Jurkat, Clone E6-1 (cell line): ENCODE data around the gene RAB11FIP4. TPM values are rescaled to one million over a fixed set of nuclear protein-coding genes. Genes with fewer than 3 reads are reported as not detected.
"Not testable (repeated sequence)": the region's sequence is repeated elsewhere in the genome, so short reads cannot be mapped to it uniquely, and the experiment has no call there.

ENCODE experiments used
- DNase-seq: peaks from one replicate; pipeline ENCODE4 v3.0.0-alpha.2; 2011; ENCODE audit warnings: low read depth, low spot score
- H3K4me3 ChIP-seq: 2 replicates; pipeline ENCODE4 v1.5.1; 2011; ENCODE audit warnings: mild to moderate bottlenecking, low read length, control low read depth, moderate library complexity
- polyA plus RNA-seq: library from polyadenylated mRNA; unstranded; fragments of >200 nt; gene quantifications from one replicate; pipeline ENCODE4 v1.2.1, GENCODE V29; 2012; ENCODE audit warnings: missing spikeins; ENCODE audit not compliant: insufficient read length, insufficient read depth

Gene RAB11FIP4, protein sequence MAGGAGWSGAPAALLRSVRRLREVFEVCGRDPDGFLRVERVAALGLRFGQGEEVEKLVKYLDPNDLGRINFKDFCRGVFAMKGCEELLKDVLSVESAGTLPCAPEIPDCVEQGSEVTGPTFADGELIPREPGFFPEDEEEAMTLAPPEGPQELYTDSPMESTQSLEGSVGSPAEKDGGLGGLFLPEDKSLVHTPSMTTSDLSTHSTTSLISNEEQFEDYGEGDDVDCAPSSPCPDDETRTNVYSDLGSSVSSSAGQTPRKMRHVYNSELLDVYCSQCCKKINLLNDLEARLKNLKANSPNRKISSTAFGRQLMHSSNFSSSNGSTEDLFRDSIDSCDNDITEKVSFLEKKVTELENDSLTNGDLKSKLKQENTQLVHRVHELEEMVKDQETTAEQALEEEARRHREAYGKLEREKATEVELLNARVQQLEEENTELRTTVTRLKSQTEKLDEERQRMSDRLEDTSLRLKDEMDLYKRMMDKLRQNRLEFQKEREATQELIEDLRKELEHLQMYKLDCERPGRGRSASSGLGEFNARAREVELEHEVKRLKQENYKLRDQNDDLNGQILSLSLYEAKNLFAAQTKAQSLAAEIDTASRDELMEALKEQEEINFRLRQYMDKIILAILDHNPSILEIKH
- polyA plus RNA-seq: 20.3 TPM

DNA sequence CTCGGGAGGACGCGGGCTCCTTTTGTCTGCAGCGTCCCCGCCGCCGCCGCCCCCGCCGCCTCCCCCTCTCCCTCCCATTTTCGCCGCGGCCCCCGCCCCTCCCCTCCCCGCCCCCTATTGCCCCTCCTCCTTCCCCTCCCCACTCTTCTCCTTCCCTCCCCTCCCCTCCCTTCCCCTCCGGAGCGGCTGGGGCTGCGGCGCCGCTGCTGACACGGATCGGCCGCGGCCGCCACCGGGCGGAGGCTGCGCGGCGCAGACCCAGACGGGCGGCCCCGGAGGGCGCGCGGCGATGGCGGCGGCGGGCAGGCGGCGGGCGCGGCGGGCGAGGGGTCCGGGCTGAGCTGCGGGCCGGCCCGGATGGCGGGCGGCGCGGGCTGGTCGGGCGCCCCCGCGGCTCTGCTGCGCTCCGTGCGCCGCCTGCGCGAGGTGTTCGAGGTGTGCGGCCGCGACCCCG is at the start of gene RAB11FIP4:
Gene RAB11FIP4 (plus strand): TSS at position 180 of the 454 bp plus-strand sequence. CDS start 178 bp downstream, at position 358.
- DNase-seq: no peak
- no peak within 1 kb of the TSS for H3K4me3 ChIP-seq

DNA sequence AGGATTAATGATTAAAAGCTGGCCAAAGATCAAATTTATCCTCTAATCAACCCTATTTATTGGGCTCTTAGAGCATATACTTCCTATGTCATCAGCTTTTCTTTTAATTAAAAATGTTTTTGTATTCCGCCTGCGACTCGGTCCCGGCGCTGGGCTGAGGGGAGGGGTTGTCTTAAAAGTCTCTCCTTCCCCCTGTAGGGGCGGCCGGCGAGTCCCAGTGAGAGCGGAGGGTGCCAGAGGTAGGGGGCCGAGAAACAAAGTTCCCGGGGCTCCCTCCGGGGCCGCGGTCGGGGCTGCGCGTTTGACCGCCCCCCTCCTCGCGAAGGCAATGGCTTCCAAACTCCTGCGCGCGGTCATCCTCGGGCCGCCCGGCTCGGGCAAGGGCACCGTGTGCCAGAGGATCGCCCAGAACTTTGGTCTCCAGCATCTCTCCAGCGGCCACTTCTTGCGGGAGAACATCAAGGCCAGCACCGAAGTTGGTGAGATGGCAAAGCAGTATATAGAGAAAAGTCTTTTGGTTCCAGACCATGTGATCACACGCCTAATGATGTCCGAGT is 46.2 kb upstream of the RAB11FIP4 start:
- not testable (repeated sequence) for DNase-seq, H3K4me3 ChIP-seq

DNA sequence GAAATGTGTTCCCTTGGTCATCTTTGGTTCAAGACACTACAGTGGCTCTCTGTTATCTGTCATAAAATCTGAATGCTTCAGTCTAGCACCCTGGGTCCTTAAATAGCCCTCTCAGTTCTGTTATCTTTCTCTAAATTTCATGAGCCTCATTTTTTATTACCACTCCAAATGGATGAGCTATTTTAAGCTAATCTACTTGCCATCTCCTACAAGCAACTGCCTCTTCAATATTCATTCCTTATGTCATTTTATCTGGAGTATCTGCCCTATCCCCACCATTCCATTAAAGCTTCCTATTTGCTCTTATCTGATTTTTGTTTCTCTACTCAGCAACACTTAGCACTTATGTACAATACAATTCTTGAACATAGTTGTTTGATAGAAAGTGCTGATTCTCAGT is 42.0 kb upstream of the RAB11FIP4 start:
- H3K4me3 ChIP-seq: no peak overlapping the region
- DNase-seq: no peak

DNA sequence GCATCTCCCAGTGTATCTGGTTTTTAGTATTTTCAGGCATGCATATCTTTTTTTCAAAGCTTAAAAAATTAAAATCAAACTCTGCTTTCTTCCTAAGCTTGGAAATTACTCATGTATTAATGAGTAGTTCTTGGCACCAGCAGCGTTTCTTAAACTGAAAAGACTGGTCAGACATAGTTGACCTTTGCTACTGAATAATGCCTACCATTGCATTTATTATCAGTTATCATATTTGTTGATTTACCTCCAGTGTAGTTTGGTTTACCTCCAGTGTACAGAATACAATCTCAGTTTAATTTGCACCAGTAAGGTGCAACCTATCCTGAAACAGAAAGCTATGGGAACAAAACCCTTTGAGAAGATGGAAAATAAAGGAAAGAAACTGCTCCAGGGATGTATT is 35.5 kb upstream of the RAB11FIP4 start:
- DNase-seq: no peak
- no peak overlapping the region for H3K4me3 ChIP-seq

DNA sequence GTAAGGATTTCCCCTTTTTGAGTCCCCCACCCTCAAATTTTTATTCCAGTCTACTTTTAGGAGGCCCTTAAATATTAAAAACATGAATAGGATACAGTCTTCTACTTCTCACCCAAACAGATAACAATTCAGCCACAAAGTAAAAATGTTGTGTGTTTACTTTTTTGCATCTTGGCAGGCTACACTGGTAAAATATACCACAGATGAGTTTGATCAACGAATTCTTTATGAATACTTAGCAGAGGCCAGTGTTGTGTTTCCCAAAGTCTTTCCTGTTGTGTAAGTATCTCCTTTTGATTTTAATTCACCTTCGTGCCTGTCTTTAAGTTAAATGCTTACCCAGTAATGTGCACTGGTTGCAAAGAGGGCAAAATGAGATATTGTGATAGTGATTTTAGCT is 34.4 kb upstream of the RAB11FIP4 start:
- no peak overlapping the region for H3K4me3 ChIP-seq
- DNase-seq: no peak

DNA sequence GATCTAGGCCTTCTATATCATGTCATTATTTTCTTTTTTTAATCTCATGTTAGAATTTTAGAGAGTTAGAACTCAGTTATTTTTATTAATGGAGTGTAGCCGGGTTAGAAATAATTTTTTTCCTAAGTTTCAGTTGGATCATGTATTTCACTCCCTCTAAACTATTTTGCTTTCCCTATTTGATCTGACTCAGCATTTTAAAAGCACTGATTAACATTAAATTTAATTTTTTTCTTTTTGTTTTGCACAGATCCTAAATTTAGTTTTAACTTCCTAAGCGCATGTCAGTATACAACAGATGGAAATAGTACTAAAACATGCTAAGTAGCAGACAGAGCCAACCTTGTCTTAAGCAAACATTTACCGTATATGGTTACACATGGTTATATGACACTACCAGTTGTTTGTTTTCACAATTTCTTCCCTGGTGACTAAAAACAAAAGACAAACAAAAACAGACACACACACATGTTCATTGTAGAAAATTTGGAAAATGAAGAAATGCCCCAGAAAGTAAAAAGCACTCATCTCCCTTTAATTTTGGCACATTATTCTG is 33.6 kb upstream of the RAB11FIP4 start:
- no peak for DNase-seq
- H3K4me3 ChIP-seq: no peak overlapping the region

DNA sequence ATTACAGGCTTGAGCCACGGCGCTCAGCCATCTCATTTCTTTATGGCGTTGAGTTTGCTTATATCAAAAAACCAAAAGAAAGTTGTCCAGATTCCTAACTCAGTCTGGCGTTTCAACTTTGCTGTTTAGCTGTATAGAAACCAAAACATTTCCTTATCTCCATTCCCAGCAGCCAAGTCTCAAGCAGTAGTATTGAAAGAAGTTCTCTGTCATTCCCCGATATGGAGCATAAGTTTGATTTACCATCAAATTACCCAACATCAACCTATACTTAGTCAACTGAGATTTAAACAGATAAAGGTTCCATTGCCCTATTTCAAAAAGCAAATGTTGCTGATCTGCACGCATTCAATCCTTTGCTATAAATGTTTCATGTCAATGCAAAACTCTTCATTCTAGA is 27.5 kb upstream of the RAB11FIP4 start:
- no peak for DNase-seq
- H3K4me3 ChIP-seq: no peak overlapping the region

DNA sequence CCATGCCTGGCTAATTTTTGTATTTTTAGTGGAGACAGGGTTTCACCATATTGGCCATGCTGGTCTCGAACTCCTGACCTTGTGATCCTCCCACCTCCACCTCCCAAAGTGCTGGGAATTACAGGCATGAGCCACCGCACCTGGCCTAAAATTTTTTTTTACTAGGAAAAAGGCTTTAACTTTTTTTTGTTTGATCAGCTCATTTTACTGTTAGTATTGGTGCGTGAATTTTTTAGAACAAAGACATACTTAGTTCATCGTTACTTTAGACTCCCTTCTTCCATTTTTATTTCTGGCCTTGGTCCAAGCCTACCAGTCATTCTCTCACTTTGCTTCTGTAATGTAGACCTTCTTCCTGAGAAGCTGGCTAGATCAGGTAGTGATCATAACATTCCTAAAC is 25.4 kb upstream of the RAB11FIP4 start:
- DNase-seq: no peak
- H3K4me3 ChIP-seq: no peak overlapping the region

DNA sequence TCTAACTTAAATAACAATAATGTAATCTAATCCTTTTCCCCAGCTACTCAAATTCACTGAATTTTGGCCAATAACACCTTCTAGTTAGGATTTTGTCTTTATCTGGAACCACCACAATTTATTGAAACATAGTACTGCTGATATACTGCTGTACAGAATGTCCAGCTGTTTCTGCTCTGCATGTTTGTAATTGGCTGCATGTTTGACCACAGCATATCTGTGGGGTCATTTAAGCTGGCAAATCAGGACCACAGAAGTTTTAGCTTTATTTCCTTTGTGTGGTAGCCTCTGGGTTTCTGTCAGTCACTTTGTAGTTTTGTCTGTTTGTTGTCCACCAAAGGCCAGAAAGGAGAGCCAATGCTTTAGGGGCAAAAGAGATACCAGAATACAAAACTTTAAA is 22.2 kb upstream of the RAB11FIP4 start:
- no peak overlapping the region for H3K4me3 ChIP-seq
- DNase-seq: no peak

DNA sequence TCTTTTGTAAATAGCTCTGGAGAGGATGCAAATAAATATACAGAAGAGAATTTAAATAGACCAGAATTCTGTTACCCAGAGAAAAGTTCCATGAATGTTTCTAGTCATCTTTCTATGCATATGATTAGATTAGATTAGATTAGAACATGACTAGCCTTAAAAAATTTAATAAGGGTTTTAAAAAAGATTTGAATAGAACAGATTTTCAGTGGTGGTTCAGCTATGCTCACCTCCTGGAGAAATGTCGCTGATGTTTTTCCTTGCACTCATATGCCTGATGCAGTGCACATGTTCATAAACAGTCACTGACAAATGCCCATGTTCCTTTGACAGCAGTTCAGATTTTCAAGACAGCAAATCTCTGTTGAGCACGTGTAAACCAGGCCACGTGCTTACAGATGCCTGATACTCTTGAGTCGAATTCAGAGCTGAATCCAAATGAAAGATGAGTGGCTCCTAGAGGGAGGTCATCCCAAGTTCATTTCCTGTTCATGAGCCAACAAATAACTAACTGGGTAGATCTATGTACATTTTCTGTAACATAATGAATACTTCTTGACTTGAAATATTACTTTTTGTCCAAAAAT is 19.9 kb upstream of the RAB11FIP4 start:
- no peak for DNase-seq
- no peak overlapping the region for H3K4me3 ChIP-seq

DNA sequence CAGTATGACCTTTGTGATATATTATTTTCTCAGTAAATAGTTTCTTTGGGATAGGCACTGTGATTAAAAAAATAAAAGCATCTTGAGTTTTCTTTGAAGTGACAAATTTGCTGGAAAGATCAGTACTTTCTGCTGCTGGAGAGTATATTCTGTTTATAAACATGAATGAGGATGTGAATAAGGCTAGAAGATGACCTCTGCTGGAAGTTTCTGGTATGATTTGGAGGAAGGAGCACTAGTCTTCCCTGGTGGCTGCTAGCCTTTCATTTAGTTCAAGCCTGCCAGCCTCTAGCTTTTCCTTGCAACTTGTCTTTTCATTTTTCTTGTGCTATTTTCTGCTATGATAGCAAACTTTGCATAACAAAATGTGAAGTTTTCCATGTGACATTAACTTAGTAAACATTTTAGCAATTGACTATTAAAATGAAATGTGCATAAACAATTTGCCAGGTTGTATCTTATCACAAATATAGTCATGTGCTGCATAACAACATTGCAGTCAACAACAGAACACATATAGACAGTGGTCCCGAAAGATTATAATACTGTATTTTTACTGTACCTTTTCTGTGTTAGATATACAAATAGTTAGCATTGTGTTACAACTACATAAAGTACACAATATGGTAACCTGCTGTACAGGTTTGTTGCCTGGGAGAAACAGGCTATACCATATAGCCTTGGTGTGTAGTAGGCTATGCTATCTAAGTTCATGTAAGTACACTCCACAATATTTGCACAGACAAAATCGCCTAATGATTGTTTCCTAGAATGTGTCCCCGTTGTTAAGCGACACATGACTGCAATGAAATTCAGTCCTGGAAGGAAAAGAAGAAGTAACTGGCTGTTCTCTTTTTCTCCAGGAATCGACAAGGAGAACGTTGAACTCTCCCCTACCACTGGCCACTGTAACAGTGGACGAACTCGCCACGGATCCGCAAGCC is 18.1 kb upstream of the RAB11FIP4 start:
- no peak overlapping the region for H3K4me3 ChIP-seq
- peak; percentile 71 for DNase-seq

DNA sequence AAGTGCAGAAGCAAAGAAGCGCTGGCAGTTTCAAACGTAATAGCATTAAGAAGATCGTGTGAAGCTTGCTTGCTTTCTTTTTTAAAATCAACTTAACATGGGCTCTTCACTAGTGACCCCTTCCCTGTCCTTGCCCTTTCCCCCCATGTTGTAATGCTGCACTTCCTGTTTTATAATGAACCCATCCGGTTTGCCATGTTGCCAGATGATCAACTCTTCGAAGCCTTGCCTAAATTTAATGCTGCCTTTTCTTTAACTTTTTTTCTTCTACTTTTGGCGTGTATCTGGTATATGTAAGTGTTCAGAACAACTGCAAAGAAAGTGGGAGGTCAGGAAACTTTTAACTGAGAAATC is 17.4 kb upstream of the RAB11FIP4 start:
- no peak for DNase-seq
- H3K4me3 ChIP-seq: no peak overlapping the region

DNA sequence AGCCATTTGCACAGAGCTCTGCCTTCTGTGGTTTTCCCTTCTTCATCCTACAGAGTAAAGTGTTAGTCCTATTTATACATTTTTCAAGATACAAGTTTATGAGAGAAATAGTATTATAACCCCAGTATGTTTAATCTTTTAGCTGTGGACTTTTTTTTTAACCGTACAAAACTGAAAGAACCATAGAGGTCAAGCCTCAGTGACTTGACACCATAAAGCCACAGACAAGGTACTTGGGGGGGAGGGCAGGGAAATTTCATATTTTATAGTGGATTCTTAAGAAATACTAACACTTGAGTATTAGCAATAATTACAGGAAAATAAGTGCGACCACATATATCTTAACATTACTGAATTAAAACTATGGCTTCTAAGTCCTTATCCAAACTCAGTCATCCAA is 17.0 kb upstream of the RAB11FIP4 start:
- no peak overlapping the region for H3K4me3 ChIP-seq

DNA sequence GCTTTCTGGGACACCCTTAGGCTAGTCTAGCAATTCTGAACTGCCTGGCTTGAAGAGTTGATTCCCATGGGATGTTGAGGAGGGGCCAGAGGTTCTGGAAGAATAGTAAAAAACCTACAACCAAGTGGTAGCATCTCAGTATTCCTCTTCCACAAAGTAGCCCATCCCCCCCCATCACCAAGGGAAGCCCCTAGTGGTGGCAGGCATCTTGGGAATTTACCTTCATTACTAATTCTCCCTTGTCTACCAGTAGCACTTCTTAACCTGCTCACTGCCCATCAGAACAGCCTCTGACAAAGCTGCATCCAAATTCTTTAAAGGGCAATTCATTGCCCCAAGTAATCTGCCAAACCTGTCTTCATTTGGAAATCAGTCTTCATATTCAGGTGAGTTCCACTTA is 12.8 kb upstream of the RAB11FIP4 start:
- no peak for DNase-seq
- H3K4me3 ChIP-seq: no peak overlapping the region

More for the DNA sequence above, 17.0 kb upstream of the RAB11FIP4 start:
- DNase-seq: no peak

DNA sequence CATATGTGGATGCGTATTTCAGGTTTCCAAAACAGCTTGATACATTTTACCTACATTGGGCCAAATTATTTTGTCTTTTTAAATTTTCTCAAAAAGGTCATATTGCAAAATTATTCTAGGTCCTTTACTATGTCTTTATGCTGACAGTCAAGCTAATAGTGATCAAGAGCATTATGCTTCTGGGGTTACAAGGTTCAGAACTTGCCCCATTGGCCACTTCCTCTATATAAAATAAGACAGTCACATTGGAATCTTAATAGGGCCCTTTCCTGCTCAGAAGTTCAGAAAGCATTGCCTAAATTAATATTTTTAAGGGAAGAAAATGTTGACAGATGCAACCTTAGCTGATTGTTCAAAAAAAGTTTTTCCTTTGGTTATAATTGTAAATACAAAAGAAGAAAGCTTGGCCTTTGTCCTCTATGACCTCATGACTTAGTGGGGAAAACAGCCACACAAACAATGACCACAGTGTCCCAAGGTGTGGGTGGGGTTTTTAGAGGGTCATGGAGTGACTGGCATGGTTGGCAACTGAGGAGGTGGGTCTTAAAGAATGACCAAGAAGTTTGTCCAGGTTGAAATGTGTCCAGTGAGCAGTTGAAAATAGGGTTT is 11.8 kb upstream of the RAB11FIP4 start:
- H3K4me3 ChIP-seq: no peak overlapping the region

DNA sequence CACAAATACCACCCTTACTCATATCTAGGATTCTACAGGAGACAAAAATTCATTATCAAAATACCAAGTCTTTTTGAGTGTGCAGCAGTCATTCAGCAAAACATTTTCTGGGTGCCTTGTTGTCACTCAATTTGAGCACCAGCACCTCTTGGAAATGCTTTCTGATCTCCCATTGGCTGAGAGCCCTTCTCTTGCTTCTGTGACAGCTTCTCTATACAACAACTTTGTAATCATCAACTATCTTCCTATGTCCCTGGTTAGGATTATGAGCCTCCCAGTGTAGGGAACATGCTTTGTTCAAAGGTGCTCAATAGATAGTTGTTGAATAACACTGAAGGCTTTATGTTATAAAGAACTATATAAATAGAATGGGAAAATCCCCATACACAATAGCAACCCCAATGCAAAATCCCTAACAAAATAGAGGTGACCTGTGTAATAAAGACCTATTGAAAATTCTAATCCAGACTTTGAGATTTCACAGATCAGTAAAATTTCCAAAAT is 10.3 kb upstream of the RAB11FIP4 start:
- H3K4me3 ChIP-seq: no peak overlapping the region
- DNase-seq: no peak

More for the DNA sequence above, 11.8 kb upstream of the RAB11FIP4 start:
- DNase-seq: no peak

DNA sequence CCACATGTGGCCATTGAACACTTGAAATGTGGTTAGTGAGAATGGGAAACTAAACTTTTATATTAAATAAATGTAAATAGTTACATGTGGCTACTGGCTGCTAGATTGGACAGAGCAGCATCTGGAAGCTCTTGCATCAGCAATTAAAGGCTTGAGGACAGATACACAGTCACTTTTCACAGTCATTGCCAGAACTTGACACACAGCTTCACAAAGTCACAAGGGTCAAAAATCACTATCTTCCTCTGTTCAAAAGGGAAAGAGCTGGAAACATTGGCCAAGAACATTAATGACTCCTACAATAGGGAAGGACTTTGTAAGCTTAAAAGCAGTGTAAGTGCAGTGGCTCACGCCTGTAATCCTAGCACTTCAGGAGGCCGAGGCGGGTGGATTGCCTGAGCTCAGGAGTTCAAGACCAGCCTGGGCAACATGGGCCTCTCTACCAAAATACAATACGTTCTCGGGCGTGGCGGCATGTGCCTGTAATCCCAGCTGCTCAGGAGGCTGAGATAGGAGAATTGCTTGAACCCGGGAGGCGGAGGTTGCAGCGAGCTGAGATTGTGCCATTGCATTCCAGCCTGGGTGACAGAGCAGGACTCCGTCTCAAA is 8.7 kb upstream of the RAB11FIP4 start:
- H3K4me3 ChIP-seq, DNase-seq: not testable (repeated sequence)

DNA sequence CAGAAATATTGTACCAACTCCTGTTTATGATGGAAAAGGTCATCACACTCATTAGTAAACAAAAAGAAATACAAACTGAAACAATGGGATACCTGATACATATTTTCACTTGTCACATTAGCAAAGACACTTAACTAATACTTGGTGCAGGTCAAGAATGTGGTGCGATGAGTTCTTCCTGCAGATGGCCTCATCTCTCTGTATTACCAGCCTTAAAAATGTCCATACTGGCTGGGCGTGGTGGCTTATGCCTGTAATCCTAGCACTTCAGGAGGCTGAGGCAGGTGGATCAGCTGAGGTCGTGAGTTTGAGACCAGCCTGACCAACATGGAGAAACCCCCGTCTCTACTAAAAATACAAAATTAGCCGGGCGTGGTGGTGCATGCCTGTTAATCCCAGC is 8.0 kb upstream of the RAB11FIP4 start:
- H3K4me3 ChIP-seq, DNase-seq: not testable (repeated sequence)
